KOPT-K1 (cell line): ENCODE results near the gene GSX1.
A peak's percentile ranks its signal among the peaks of the same experiment; 100 is the strongest.
"Not testable (repeated sequence)": the region's sequence is repeated elsewhere in the genome, so short reads cannot be mapped to it uniquely, and the experiment has no call there.

Experiments used
- H3K27ac ChIP-seq: fragments of 200-600 bp; sonication (generic); 2 replicates; pipeline ENCODE4 v1.5.1; 2016; ENCODE audit warnings: antibody characterized with exemption, mild to moderate bottlenecking, low read depth, low read length; ENCODE audit not compliant: poor library complexity, severe bottlenecking
- H3K36me3 ChIP-seq: fragments of 200-600 bp; sonication (generic); 2 replicates; pipeline ENCODE4 v1.5.1; 2017; ENCODE audit warnings: antibody characterized with exemption, mild to moderate bottlenecking, low read length, moderate library complexity; ENCODE audit not compliant: insufficient read depth
- H3K9me3 ChIP-seq: fragments of 200-600 bp; sonication (generic); 2 replicates; pipeline ENCODE4 v1.5.1; 2017; ENCODE audit warnings: antibody characterized with exemption, low read length, mild to moderate bottlenecking; ENCODE audit not compliant: insufficient read depth, poor library complexity, severe bottlenecking

The GSX1 gene

GRCh38 chr13:27792393-27793218 is at the start of gene GSX1:
GSX1 (plus strand) TSS chr13:27792483; CDS start chr13:27792691, 208 bp downstream.
- Histone ChIP-seq H3K36me3 (no peaks in the 10 kb centered on the region), H3K27ac (no peak within 1 kb of the TSS), H3K9me3 (peaks cover 25% of the 10 kb centered on the region)

- no peaks in the 10 kb centered on the region for H3K36me3 ChIP-seq
- no peak overlapping the region for H3K27ac ChIP-seq
- H3K9me3 ChIP-seq = no peaks in the 10 kb centered on the region
Measured at GRCh38 chr13:27744801-27745200, 47.5 kb upstream of the GSX1 start.

- no peaks in the 10 kb centered on the region for H3K36me3 ChIP-seq
Measured at GRCh38 chr13:27745301-27745700, 47.0 kb upstream of the GSX1 start.

GRCh38 chr13:27748143-27748542 is 44.1 kb upstream of the GSX1 start:
- not testable (repeated sequence) for H3K36me3 ChIP-seq, H3K9me3 ChIP-seq, H3K27ac ChIP-seq

More at GRCh38 chr13:27745301-27745700, 47.0 kb upstream of the GSX1 start:
- Histone ChIP-seq H3K27ac (no peak overlapping the region), H3K9me3 (no peaks in the 10 kb centered on the region)

- no peaks in the 10 kb centered on the region for H3K36me3 ChIP-seq
- H3K9me3 ChIP-seq = peaks cover 7% of the 10 kb centered on the region
- H3K27ac ChIP-seq = no peak overlapping the region
Measured at GRCh38 chr13:27751953-27752532, 40.2 kb upstream of the GSX1 start.

GRCh38 chr13:27765650-27766049 is 26.6 kb upstream of the GSX1 start:
- H3K9me3 ChIP-seq = no peaks in the 10 kb centered on the region
- H3K27ac ChIP-seq = no peak overlapping the region
- no peaks in the 10 kb centered on the region for H3K36me3 ChIP-seq

- H3K36me3 ChIP-seq = no peaks in the 10 kb centered on the region
- no peaks in the 10 kb centered on the region for H3K9me3 ChIP-seq
- H3K27ac ChIP-seq = no peak overlapping the region
Measured at GRCh38 chr13:27770809-27771208, 21.5 kb upstream of the GSX1 start.

- no peak overlapping the region for H3K27ac ChIP-seq
- no peaks in the 10 kb centered on the region for H3K9me3 ChIP-seq
Measured at GRCh38 chr13:27772651-27773425, 19.4 kb upstream of the GSX1 start.

GRCh38 chr13:27774169-27774568 is 18.1 kb upstream of the GSX1 start:
- H3K36me3 ChIP-seq = no peaks in the 10 kb centered on the region
- H3K9me3 ChIP-seq = no peaks in the 10 kb centered on the region
- H3K27ac ChIP-seq = no peak overlapping the region

More at GRCh38 chr13:27772651-27773425, 19.4 kb upstream of the GSX1 start:
- no peaks in the 10 kb centered on the region for H3K36me3 ChIP-seq

- H3K27ac ChIP-seq = no peak overlapping the region
- no peaks in the 10 kb centered on the region for H3K36me3 ChIP-seq
- H3K9me3 ChIP-seq = no peaks in the 10 kb centered on the region
Measured at GRCh38 chr13:27774651-27775050, 17.6 kb upstream of the GSX1 start.

GRCh38 chr13:27775943-27776342 is 16.3 kb upstream of the GSX1 start:
- Histone ChIP-seq H3K9me3 (no peaks in the 10 kb centered on the region), H3K36me3 (no peaks in the 10 kb centered on the region), H3K27ac (no peak overlapping the region)

GRCh38 chr13:27782151-27782550 is 10.1 kb upstream of the GSX1 start:
- no peaks in the 10 kb centered on the region for H3K9me3 ChIP-seq
- H3K36me3 ChIP-seq = no peaks in the 10 kb centered on the region
- no peak overlapping the region for H3K27ac ChIP-seq

GRCh38 chr13:27783111-27783510 is 9.2 kb upstream of the GSX1 start:
- no peaks in the 10 kb centered on the region for H3K9me3 ChIP-seq
- H3K36me3 ChIP-seq = no peaks in the 10 kb centered on the region
- H3K27ac ChIP-seq = no peak overlapping the region

GRCh38 chr13:27788271-27788670 is 4.0 kb upstream of the GSX1 start:
- peaks cover 19% of the 10 kb centered on the region for H3K9me3 ChIP-seq
- H3K36me3 ChIP-seq = no peaks in the 10 kb centered on the region
- H3K27ac ChIP-seq = no peak overlapping the region

- H3K36me3 ChIP-seq = no peaks in the 10 kb centered on the region
- peak overlapping the region; percentile 61 for H3K27ac ChIP-seq
- peaks cover 25% of the 10 kb centered on the region for H3K9me3 ChIP-seq
Measured at GRCh38 chr13:27789153-27789494, 3.2 kb upstream of the GSX1 start.
